NCI-H460 (cell line): Measurements from ENCODE around the gene ARHGAP26. TPM values are rescaled to one million over a fixed set of nuclear protein-coding genes. Genes with fewer than 3 reads are reported as not detected.

Experiments used
- DNase-seq: peaks from one replicate; pipeline ENCODE4 v3.0.0-alpha.2; 2016; ENCODE audit warnings: low read depth; ENCODE audit errors: extremely low read depth
- total RNA-seq: library from RNA; depleted of rRNA; stranded (reverse); fragments of >200 nt; shearing (Covaris generic); gene quantifications from 2 replicates; pipeline ENCODE4 v1.2.3, GENCODE V29; 2014

ARHGAP26 gene
- total RNA-seq, 1 experiment from 2014 or later, result 3.9 TPM

GRCh38 chr5:142869886-142870285 is 99.7 kb downstream of the ARHGAP26 start:
- DNase-seq, result no peak

GRCh38 chr5:142870532-142871362 is 100.6 kb downstream of the ARHGAP26 start:
- DNase-seq, result no peak

GRCh38 chr5:142871363-142872193 is 101.4 kb downstream of the ARHGAP26 start:
- DNase-seq, result no peak

GRCh38 chr5:142872217-142872616 is 102.0 kb downstream of the ARHGAP26 start:
- DNase-seq, result no peak

- DNase-seq, result no peak
Measured at GRCh38 chr5:142872795-142873194, 102.6 kb downstream of the ARHGAP26 start.

GRCh38 chr5:142873831-142874230 is 103.7 kb downstream of the ARHGAP26 start:
- DNase-seq, result no peak

GRCh38 chr5:142874540-142874939 is 104.4 kb downstream of the ARHGAP26 start:
- DNase-seq, result peak; percentile 55

- no peak for DNase-seq
Measured at GRCh38 chr5:142875936-142876335, 105.8 kb downstream of the ARHGAP26 start.

GRCh38 chr5:142876817-142877216 is 106.6 kb downstream of the ARHGAP26 start:
- no peak for DNase-seq

GRCh38 chr5:142878111-142878510 is 107.9 kb downstream of the ARHGAP26 start:
- DNase-seq, result no peak

GRCh38 chr5:142878638-142879037 is 108.5 kb downstream of the ARHGAP26 start:
- no peak for DNase-seq

- DNase-seq, result no peak
Measured at GRCh38 chr5:142881076-142881783, 111.1 kb downstream of the ARHGAP26 start.

GRCh38 chr5:142881784-142882126 is 111.6 kb downstream of the ARHGAP26 start:
- no peak for DNase-seq

- no peak for DNase-seq
Measured at GRCh38 chr5:142883025-142883424, 112.8 kb downstream of the ARHGAP26 start.

- DNase-seq, result no peak
Measured at GRCh38 chr5:142883438-142883837, 113.3 kb downstream of the ARHGAP26 start.

GRCh38 chr5:142884029-142884428 is 113.9 kb downstream of the ARHGAP26 start:
- no peak for DNase-seq

GRCh38 chr5:142886211-142886610 is 116.0 kb downstream of the ARHGAP26 start:
- no peak for DNase-seq

GRCh38 chr5:142886956-142887355 is 116.8 kb downstream of the ARHGAP26 start:
- DNase-seq, result no peak

GRCh38 chr5:142888469-142889085 is 118.4 kb downstream of the ARHGAP26 start:
- peak; percentile 51 for DNase-seq

GRCh38 chr5:142892021-142892420 is 121.8 kb downstream of the ARHGAP26 start:
- no peak for DNase-seq

GRCh38 chr5:142894315-142894714 is 124.1 kb downstream of the ARHGAP26 start:
- DNase-seq, result no peak
